DMS153 (cell line): ENCODE measurements around the gene CASP14.
"Not testable (repeated sequence)": the region's sequence is repeated elsewhere in the genome, so short reads cannot be mapped to it uniquely, and the experiment has no call there.

Experiments used
- DNase-seq: peaks from one replicate; lab custom pipeline; 2025; lab: John Stamatoyannopoulos, UW

Gene CASP14, protein sequence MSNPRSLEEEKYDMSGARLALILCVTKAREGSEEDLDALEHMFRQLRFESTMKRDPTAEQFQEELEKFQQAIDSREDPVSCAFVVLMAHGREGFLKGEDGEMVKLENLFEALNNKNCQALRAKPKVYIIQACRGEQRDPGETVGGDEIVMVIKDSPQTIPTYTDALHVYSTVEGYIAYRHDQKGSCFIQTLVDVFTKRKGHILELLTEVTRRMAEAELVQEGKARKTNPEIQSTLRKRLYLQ

DNA sequence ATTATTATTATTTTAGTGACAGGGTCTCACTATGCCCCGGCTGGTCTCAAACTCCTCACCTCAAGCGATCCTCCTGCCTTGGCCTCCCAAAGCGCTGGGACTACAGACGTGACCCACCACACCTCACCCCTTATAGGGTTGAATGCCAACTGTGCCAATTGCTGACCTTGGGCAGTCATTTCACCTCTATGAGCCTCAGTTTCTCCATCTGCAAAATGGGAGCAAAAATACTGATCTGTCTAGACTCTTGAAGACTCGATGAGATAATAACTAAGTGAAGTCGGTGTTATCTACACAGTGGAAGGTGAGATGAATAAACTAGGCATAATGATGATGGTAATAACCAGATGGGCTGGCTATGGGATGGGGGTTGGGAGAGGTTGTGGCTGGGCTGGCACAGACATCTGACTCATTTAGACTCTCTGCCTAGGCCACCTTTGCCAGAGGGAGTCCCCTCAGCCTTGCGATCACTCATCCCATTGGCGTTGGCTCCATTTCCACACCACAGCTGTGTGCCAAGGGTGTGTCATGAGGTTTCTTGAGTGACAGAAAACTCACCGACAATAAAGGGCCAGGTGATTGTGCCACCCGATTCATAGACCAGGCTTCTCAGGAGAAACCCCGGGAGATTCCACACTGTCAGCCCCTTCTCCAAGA is at the start of gene CASP14:
TSS of gene CASP14 (plus strand) at position 596 of the 657 bp plus-strand sequence. CDS start 2,772 bp downstream, outside the sequence.
- DNase-seq = no peak

GRCh38 chr19:15008308-15008707 is 41.0 kb upstream of the CASP14 start:
- DNase-seq = no peak

DNA sequence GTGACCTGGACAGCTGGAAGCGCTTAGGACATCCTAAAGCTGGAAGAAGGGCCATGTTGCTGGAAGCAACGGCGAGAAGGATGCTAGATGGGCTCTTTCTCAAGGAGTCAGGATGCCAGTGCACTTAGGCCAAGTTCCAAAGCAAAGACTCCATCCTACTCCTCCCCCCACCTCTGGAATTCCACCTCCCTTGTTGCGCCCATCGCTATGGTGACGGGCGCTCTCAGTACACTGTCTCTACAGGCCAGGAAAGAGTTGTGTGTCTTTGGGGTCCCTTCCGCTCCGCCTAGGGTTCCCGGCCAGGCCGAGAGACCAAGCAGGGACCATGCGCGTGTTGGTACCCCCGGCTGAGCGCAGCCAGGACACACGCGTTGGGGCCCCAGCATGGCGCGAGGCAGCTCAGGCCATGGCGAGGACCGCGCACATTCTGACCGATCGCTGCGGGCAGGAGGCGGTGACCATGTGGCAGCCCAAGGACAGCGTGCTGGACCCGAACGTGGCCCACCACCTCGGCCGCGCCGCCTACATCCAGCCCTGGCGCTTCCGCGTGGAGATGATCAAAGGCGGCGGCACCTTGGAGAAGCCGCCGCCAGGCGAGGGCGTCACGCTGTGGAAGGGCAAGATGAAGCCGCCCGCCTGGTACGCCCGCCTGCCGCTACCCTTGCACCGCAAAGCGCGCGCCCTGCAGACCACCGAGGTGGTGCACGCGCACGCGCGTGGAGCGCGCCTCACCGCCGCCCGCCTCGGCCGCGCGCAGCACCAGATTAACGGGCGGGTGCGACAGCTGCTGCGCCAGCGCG is 38.6 kb upstream of the CASP14 start:
- no peak for DNase-seq

- no peak for DNase-seq
Measured at GRCh38 chr19:15014579-15014978, 34.7 kb upstream of the CASP14 start.

DNA sequence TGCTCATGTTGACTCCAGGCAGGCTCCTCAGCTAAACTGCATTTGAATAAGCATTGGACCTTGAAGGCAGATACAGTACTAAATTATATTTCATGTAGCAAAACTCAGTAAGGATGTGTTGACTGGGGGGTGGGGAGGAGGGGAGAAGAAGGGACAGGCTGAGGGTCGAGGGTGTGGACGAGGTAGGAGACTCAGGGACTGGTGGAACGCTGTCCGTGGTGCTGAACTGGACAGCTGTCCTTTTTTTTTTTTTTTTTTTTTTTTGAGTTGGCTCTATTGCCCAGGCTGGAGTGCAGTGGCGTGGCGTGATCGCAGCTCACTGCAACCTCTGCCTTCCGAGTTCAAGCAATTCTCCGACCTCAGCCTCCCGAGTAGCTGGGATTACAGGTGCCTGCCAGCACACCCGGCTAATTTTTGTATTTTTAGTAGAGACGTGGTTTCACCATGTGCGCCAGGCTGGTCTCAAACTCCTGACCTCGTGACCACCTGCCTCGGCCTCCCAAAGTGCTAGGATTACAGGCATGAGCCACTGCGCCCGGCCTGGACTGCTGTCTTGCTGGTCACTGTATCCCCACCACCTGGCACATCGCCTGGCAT is 33.2 kb upstream of the CASP14 start:
- no peak for DNase-seq

GRCh38 chr19:15018836-15019235 is 30.4 kb upstream of the CASP14 start:
- DNase-seq = not testable (repeated sequence)

DNA sequence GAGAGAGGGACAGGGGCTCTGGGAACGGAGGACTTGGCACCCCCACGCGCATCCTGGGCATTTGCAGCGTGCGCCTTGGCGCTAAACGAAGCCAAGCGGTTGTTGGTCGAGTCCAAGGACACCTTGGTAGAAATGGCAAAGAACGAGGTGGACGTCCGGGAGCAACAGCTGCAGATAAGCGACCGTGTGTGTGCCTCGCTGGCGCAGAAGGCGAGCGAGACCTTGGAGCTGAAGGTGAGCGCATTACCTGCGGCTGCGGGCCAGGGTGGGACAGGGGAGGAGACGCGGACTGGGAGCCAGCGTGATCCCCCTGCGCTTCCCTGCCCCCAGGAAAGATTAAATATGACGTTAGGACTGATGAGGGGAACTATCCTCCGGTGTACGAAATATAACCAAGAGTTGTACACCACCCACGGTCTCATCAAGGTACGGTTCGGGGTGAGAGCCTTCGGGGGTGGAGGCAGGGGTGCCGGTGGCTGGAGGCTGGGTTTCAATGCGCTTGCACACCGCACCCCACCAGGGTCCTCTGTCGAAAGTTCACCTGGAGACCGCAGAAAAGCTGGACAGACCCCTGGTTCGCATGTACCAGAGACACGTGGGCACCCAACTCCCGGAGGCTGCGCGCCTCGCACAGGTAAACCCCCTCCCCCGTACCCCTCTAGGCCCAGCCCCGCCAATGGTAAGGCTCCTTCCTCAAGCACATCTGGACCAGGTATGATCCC is 27.8 kb upstream of the CASP14 start:
- DNase-seq = no peak

- no peak for DNase-seq
Measured at GRCh38 chr19:15022752-15023151, 26.5 kb upstream of the CASP14 start.

DNA sequence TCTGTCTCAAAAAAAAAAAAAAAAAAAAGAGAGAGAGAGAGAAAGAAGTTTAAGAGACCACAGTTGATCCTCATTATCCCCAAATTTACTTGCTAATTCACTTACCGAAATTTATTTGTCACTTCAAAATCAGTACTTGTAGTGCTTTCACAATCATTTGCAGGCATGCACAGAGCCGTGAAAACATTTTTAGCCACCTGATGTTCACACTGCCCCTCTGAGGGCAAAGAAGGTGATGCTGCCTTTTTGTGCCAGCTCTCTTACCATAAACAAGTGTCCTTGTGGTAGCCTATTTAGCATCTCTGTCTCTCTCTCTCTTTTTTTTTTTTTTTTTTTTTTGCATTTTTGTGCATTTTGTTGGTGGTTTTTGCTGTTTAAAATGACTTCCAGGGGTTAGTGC is 24.1 kb upstream of the CASP14 start:
- DNase-seq = no peak

DNA sequence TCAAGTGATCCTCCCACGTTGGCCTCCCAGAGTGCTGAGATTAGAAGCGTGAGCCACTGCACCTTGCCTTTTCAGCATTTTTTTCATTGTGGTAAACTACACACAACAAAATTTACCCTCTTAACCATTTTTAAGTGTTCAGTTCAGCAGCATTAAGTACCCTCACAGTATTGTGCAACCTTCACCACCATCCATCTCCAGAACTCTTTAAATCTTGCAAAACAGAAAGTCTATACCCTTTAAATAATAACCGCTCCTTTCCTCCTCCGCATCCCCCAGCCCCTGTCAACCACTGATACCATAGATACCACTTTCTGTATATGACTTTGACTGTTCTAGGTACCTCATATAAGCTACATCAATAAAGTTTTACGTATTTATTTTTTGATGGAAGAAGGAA is 20.8 kb upstream of the CASP14 start:
- DNase-seq = no peak

DNA sequence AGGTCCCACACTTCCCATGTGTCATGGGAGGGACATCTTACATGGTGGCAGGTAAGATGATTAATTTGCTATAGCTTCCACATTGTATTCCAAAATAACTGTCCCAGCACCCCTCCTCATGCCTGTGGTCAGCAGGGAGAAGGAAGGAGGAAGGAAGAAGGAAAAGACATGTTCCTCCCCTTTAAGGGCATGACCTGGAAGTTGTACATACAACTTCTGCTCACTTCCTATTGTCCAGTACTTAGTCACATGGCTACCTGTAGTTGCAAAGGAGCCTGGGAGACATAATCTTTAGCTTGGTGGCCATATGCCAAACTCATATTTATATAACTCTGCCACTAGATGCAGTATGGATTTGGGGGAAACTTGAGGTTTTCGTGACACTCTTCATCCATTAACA is 17.6 kb upstream of the CASP14 start:
- no peak for DNase-seq

DNA sequence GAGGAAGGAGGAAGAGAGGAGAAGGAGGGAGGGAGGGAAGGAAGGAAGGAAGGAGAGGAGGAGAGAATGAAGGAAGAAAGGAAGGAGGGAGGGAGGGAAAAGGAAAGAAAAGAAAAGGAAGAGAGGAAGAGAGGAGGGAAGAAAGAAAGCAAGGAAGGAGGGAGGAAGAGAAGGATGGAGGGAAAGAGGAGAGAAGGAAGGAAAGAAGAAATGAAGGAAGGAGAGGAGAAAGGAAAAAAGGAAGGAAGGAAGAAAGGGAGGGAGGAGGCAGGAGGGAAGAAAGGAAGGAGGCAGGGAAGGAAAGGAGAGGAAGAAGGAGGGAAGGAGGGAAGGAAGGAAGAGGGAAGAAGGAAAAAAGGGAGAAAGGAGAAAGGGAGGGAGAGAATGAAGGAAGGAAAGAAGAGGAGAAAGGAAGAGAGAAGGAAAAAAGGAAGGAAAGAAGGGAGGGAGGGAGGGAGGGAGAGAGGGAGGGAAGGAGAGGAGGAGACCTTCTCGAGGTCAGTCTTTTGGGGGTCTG is 13.4 kb upstream of the CASP14 start:
- DNase-seq = no peak

DNA sequence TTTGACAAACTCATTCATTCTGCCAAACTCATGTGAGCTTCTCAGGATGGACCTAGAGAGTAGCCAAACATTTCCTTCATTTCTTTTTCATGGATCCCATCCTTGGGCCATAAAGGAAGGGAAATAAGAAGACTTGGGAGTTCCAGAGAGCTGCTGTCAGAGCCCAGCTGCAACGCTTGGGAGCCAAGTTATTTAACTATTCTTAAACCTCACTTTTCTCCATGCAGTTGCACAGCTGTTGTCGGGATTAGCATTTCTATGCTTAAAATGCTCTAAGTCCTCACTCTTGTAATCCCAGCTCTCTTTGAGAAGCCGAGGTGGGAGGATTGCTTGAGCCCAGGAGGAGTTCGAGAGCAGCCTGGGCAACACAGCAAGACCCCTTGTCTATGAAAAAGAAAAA is 11.7 kb upstream of the CASP14 start:
- no peak for DNase-seq

- no peak for DNase-seq
Measured at GRCh38 chr19:15038294-15038693, 11.0 kb upstream of the CASP14 start.

DNA sequence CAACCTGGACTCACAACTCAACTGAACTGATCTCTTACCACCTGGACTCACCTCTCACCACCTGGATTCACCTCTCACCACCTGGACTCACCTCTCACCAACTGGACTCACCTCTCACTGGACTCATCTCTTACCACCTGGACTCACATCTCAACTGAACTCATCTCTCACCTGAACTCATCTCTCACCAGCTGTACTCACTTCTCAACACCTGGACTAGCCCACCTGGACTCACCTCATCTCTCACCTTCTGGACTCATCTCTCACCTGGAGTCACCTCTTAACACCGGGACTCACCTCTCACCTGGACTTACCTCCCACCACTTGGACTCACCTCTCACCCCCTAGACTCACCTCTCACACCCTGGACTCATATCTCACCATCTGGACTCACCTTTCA is 7.3 kb upstream of the CASP14 start:
- DNase-seq = no peak

- DNase-seq = no peak
Measured at GRCh38 chr19:15042826-15043225, 6.5 kb upstream of the CASP14 start.

GRCh38 chr19:15045506-15045905 is 3.8 kb upstream of the CASP14 start:
- no peak for DNase-seq

- DNase-seq = no peak
Measured at GRCh38 chr19:15047680-15048079, 1.6 kb upstream of the CASP14 start.

- no peak for DNase-seq
Measured at GRCh38 chr19:15048128-15048527, 1.2 kb upstream of the CASP14 start.

DNA sequence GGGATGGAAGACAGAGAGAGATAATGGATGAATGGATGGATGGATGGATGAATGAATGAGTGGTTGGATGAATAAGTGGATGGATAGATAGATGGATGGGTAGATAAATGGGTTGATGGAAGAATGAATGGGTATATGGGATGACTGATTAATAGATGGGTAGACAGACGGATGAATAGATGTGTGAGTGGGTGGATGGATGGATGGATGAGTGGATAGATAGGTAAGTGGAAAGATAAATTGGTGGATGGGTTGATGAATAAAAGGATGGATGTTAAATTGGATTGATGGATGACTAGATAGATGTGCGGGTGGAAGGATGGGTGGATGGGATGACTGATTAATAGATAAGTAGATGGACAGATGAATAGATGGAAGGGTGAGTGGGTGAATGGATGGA is 1.4 kb downstream of the CASP14 start:
- no peak for DNase-seq

DNA sequence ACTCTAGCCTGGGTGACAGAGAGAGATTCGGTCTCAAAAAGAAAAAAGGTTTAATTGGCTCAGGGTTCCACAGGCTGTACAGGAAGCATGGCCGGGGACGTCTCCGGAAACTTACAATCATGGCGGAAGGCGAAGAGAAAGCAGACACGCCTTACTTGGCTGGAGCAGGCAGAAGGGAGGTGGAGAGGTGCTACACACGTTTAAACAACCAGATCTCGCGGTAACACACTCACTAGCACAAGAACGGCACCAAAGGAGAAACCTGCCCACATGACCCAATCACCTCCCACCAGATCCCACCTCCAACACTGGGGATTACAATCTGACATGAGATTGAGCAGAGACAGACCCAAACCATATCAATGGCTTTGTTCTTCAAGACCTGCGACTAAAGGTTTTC is 12.8 kb downstream of the CASP14 start:
- DNase-seq = no peak

DNA sequence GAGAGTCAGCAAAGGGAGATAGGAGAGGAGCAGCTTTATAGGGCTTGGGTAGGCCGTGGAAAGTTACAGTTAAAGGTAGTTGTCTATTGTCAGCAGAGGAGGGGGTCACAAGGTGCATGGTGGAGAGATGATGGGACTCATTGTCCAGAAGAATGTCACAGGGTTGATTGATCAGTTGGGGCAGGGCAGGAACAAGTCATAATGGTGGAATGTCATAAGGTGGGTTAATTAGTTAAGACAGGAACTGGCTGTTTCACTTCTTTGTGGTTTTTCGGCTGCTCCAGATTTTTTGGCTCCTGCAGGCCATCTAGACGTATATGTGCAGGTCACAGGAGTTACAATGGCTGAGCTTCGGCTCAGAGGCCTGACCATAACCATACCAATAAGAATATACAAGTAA is 21.1 kb downstream of the CASP14 start:
- not testable (repeated sequence) for DNase-seq
